Dermis blood vessel endothelial cell (primary cell): Measurements from ENCODE around the gene NDRG2. TPM values are rescaled to one million over a fixed set of nuclear protein-coding genes. Genes with fewer than 3 reads are reported as not detected.
"Not testable (repeated sequence)": the region's sequence is repeated elsewhere in the genome, so short reads cannot be mapped to it uniquely, and the experiment has no call there.

ENCODE experiments used
- DNase-seq: peaks from one replicate; pipeline ENCODE4 v3.0.0; 2010
- total RNA-seq: library from RNA; depleted of rRNA; stranded (reverse); fragments of >200 nt; gene quantifications from 2 replicates; pipeline ENCODE4 v1.2.3, GENCODE V29; 2014

NDRG2 gene
- total RNA-seq, 1 donor from 2014 or later: 3.6 TPM

DNA sequence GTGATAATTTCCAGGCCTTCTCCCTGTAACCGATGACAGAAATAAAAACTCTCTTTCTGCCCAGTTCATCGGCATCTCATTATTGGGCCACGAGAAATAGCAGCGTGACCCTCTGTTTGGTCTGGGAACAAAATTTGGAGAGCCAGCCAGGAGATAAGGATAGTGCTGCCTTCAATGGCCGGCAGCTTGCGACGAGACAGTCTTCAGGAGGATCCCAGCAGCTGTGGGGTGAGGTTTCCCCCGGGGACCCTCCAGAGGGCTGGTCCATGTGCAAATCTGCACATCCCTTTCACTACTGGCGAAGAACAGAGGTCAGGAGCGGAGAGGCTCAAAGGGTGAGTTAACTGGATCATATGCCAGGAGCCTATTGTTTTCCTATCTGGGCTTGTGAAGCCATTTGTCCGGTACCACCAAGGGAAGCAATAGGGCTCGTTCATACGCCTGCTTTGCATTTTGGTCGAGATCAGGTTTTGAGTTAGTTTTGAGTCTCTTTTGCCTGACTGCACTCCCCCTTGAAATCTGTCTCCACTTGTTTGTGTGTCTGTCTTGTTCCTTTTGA is 21.0 kb downstream of the NDRG2 start:
- no peak for DNase-seq

DNA sequence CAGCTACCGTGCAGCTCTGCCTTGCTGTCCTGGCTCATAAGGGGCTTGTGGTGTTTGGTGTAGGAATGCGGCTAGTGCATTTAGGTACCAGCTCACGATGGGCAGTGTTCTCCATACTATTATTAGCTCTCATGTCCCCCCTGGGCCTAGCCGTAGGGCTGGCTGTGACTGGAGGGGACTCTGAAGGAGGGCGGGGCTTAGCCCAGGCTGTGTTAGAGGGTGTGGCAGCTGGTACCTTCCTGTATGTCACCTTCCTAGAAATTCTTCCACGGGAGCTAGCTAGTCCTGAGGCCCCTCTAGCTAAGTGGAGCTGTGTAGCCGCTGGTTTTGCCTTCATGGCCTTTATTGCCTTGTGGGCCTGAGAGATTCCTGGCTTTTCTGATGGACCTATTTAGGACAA is 23.6 kb downstream of the NDRG2 start:
- no peak for DNase-seq

DNA sequence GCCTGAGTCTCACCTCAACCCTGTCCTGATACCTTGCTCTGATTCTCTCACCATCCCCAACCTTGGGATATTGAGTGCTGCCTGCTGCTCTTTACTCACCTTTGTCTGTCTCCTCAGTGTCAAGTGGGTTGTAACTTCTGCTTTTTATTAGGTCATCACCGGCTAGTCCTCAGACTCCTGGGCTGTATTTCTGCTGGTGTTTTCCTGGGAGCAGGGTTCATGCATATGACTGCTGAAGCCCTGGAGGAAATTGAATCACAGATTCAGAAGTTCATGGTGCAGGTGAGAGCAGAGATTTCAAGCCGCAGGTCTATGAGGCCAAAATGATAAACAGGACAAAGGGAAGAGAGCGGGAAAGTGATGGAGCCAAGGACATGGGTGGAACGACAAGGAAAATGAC is 25.3 kb downstream of the NDRG2 start:
- no peak for DNase-seq

DNA sequence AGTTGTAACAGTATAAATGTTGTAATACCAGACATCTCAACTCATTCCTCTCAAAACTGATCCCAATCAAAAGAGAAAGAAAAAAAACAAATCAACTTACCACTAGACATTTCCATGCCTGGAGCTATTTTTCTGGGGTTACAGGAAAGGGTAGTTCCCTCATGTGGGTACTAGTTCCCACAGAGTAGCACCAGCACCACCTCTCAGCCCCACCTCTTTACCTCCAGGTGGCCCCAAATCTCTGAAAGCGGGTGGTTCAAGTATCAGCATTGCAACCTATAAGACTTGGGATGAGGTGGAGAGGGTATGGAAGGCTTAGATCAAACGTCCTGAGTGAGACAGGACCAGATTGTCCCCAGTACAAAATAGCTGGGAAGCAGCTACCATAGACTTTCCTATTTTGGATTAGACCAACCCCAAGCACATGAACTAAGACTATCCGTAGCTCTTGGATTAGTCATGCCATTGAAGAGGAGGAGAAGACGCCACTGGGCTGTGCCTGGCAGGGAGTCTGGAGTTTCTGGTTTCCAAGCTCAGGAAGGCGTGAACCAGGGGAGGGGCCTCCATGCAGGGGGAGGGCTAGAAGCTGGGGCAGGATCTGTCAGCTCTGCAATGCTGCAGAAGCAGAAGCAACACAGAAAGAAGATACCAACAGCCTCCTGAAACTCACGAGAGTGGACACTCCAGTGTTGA is 26.0 kb downstream of the NDRG2 start, which contains the start of gene SLC39A2:
Gene SLC39A2 (plus strand): TSS at position 620 of the 693 bp plus-strand sequence. CDS start 154 bp downstream, outside the sequence.
- DNase-seq: no peak

DNA sequence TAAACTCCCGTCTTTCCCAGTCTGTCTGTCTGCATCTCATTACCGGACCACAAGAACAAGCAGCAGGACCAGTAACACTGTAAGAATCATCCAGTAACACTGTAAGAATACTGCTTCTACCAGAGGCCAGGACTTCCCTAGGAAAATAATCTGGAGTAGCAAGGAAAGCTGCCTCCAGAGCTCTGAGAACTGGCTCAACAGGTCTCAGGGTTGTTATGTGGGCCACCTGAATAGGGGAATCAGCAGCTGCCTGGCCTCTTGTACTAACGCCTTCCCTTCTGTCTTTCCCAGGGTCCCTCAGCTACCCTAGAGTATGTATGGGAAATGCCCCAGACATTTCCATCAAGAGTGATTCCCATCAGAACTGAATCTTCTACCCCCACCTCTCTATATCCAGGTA is 26.7 kb downstream of the NDRG2 start:
- no peak for DNase-seq

DNA sequence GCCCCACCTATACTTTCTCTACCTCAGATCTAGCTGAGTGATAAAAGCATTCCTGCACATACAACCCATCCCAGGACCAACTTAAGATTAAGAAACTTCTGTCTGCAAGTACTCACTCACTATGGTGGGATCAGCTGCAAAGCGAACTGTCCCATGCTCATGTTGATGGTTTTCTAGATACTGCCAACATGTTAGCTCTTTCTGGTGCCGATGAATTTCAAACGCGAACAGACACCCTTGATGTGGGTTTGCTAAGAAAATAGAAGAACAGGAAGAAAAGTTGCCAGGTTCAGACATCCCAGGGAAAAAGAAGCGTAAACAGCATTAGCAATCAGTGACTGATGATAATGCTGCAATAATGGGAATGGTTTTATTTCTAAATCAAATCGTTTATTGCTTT is 27.3 kb downstream of the NDRG2 start:
- DNase-seq: no peak

DNA sequence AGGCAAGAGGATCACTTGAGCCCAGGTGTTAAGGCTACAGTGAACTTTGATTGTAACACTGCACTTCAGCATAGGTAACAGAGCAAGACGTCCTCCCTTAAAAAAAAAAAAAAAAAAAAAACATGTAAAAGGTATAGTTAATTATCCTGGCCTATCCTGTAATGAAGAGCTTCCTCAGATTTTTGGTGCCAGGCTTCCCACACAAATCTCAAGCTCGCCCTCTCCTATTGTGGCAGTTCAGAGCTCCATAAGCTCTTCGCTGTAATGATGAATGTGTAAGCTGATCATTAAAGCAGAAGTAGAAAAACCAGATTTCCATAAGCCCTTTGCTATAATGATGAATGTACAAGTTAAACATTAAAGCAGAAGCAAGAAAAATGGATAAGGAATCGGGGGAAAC is 27.7 kb downstream of the NDRG2 start:
- DNase-seq: no peak

DNA sequence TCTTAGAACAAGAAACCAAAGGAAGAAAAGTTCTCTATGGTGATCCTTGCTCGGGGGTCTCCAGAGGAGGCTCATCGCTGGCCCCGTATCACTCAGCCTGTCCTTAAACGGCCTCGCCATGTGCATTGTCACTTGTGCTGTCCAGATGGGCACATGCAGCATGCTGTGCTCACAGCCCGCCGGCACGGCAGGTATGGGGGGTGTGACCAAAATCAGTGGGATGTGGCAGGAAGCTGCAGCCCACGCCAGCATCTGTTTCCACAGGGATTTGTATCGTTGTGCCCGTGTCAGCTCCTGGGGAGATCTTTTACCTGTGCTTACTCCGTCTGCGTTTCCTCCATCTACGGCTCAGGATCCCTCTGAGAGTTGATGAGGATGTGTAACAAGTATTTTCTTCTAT is 28.3 kb downstream of the NDRG2 start:
- no peak for DNase-seq

DNA sequence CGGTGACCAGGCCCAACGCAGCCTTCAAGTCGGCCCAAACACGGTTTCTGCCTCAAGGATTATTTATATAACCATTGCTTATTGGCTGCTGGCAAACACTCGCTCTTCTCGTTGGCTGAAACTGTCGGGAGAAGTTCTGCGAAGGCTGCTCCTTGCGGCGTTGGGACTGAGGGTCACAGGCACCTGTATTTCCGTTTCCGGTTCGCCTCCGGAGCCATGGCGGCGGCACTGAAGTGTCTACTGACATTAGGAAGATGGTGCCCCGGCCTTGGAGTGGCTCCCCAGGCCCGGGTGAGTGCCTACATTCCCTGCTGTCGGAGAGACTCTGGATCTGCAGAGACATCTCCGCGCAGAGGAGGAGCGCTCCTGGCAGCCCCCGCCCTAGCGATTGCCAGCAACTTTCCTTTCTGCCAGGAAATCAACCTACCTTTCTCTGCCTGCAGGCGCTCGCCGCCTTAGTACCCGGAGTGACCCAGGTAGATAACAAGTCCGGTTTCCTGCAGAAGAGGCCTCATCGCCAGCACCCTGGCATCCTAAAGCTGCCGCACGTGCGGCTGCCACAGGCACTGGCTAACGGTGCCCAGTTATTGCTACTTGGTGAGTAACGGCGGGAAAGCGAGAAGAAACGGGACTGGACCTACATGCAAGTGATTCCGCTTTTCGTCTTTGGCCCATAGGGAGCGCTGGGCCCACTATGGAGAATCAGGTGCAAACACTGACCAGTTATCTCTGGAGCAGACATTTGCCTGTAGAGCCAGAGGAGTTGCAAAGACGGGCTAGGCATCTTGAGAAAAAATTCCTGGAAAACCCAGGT is 34.9 kb downstream of the NDRG2 start, which contains the start of gene METTL17:
Gene METTL17 (plus strand): TSS at position 194 of the 814 bp plus-strand sequence. CDS start 23 bp downstream, at position 217.
- DNase-seq: peak; percentile 95

DNA sequence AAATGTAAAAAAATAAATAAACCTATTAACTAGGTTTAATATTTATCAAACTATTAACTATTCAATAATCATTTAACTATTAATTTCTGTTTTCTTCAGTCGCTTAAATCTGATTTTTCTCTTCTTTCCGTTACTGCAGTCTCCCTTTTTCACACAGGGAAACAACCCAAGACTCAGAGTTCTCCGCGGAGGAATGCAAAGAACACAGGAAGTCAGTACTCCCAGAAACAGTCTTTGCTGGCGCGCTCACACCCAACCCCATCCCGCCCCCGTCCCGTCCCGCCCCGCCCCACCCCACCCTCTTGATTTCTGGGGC is 35.4 kb downstream of the NDRG2 start:
- no peak for DNase-seq

DNA sequence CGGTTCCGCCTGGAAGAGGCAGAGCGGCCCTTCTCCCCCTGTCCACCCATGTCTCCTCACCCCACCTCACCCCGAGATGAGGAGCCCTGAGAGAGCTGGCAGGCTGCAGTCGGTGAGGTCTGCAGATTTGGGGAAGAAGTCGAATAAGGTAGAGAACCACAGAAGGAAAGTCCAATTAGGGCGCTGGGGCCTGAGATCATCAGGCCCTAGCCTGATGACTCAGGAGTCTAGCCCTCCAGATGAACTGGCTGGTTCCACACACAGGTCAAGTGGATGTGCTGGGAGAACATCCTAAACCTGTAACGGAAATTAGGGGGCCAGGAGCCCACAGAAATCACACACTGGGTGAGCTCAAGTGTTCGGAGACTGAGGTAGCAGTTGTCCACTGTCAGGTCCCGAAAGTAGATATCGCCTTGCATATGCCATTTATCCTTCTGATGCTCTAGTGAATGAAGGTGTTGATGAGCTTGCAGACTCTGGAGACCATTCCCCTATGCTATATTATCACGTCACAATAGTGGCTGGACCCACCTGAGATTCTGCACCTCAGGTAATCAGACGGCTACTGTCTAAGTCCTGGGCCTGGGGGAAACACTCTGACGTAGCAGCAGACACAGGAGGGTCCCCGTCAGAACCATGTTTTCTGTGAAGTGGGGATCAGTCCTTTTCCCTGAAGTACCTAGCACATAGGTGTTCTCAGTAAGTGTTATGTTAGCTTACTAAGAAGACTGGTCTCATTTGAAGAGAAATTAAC is 36.0 kb downstream of the NDRG2 start:
- no peak for DNase-seq

DNA sequence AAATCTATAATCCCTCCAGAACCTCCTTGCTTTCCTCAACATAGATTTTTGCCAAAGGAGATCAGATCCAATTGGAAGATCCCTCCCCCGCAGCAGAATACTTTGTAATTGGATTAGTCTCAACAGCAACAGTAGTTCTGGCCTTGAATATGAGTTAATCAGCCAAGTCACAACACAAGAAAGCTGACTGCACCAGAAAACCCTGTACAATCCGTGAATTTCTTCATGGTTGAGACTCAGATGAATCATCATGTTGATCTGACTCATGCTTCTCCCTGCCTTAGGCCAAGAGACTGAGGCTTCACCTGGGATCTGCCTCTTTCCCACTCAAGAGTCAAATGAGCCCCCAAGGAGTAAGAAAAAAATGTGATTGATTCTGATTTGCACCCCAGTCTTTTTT is 38.0 kb downstream of the NDRG2 start:
- DNase-seq: peak; percentile 74

DNA sequence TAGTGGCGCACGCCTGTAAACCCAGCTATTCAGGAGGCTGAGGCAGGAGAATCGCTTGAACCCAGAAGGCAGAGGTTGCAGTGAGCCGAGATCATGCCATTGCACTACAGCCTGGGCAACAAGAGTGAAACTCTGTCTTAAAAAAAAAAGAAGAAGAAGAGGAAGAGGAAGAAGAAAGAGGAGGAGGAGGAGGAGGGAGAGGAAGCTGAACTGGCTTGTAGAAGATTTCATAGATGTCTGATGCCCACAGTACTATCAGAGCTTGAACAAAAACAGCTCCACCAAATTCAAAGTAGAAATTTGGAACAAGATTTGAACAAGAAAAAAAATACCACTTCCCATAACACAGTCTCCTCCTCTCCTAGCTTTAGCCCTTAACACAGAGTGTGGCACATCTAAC is 39.2 kb downstream of the NDRG2 start:
- not testable (repeated sequence) for DNase-seq

DNA sequence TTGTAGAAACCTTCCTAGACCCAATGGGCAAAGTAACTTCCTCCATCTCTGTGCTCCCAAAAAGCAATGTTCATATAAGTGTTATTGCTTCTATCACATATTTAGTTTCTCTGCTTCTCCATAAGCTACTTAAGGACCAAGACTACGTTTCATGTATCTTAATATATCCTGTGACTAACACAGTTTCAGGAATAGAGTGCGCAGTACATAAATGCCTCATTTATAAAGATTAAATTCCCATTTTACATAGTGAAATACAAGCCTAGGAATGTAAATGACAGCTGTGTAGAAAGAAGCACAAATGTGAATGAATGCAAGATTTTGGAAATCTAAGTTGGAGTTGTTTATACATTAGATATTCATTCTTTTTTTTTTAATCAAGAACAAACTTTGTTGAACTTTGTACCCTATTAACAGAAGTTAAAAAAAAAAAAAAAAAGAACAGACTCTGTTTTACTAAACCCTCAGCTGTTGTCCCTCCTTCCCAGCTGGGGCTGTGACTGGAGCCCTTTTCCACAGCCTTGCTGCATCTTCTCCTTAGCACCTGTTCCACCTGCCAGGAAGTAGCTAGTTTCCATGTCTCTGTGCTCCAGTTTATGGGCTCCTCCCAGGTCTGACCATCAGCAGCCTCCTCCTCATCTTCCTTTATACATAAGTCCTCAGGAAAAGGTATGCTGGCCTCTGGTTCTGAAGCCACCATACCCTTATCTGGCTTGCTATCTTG is 42.1 kb downstream of the NDRG2 start:
- no peak for DNase-seq

DNA sequence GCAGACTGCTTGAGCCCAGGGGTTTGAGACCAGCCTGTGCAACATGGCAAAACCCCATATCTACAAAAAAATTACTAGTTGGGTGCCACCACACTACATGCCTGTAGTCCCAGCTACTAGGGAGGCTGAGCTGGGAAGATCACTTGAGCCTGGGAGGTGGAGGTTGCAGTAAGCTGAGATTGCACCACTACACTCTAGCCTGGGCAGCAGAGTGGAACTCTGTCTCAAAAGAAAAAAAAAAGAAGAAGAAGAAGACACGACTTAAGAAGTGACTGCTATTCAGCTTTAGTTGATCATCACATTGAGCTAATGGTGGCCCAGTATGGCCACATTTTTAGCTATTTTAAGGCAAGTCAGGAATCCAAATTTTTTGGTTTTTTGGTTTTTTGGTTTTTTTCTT is 44.0 kb downstream of the NDRG2 start:
- DNase-seq: no peak

DNA sequence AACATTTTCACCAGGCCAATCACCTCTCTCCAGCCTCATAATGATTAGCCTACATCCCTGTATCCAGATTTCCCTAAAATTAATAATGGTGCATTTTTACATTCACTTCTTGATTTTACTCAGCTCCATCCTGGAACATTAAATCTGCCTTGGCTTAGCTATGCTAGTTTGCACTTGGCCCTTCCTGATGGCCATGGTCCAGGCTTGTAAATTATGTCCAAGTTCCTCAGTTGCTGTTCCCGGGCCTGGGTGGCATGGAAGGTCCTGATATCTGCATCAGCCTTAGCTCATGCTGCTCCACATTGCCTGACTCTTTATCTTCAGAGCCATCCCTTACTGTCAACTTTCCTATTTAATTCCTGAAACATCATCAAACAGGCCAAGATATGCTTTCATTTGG is 46.2 kb downstream of the NDRG2 start:
- no peak for DNase-seq

DNA sequence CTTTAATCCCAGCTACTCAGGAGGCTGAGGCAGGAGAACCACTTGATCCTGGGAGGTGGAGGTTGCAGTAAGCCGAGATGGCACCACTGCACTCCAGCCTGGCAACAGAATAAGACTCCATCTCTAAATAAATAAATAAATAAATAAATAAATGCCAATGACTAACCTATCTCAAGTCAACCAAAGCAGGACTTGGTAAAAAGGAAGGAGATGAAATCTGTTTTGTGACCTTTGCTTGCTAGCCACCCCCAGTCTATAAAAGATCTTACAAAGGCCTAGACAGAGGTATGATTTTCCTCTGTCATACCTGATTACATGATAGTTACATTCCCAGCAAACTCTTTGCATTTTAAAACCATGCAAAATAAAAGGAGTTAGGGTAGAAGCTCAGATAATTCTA is 48.6 kb downstream of the NDRG2 start:
- DNase-seq: peak; percentile 69

DNA sequence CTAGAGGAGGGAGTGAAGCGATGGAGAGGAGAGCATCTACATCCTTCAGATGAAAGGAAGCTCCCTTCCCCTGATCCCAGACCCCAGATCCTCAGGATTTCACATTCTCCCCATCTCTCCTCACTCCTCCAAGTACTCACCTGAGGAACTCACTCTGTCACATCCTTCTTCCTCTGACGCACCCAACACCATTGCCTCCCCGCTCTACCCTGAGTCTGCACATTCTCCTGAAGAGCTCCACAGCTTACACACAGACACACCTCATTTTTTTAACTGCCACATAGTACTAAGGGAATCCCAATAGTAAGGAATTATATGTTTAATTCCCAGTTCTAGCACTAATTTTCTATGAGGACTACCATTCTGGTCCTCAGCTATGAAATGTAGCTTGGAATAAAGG is 51.4 kb downstream of the NDRG2 start:
- DNase-seq: no peak

DNA sequence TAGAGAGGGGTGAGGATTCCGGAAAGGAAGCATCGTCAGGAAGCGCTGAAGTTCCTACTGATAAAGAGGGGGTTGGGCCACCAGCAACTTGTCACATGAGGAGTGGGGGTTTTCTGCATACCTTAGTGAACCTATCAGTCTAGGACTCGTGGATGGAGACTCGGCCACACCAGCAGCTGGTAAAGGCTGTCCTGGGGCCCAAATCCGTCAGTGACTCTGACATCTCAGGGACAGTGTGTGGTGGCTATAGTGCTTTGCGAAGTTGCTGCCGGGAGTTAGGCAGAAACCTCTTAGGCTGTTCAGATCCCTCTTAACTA is 53.2 kb downstream of the NDRG2 start:
- no peak for DNase-seq

DNA sequence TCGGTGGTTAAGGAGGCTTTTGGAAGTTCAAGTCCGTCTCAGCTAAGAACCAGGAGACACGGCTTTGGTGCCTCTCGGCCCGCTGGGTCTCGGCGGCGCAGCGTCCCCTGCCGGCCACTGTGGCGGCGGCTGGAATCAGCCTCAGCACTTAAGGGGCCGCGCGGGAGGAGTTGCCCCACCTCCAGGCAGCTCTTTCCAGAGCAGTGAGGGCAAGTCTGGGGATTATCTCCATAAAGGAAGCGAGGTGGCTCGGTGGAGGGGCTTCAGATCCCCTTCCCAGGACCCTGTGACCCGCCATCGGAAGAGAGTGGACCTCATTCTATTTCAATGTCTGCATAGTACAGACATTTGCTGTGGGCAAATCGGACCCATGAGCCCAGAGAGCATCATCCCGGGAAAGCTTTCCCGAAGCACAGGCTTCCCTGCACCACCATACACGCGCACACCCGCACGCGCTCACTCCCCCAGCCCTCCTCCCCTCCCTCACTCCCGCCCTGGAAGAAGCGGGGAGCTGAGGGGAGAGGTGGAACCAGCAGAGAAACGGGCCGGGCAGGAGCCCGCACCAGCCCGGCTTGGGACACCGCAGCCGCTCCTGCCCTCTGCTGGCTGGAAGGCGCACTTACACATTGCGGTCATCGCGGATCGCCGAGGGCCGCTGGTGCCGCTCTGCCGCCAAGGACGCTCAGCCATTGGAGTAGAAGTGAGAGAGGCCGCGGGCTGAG is 53.7 kb downstream of the NDRG2 start:
- DNase-seq: peak; percentile 91

DNA sequence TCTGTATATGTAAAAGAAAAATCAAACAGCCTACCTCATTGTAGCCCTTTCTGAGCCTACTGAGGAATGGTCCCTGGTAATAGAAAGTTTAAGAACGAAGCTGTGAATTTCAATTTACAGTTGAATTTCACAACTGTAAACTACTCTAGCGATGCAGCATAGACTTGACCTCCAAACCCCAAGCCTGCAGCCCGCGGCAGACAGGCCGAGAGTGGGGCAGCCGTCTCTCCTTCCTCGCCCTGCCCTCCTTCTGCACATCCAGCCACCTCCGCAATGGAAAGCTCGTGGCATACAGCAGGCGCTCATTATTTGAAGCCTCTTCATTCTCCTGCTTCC is 54.2 kb downstream of the NDRG2 start:
- no peak for DNase-seq

DNA sequence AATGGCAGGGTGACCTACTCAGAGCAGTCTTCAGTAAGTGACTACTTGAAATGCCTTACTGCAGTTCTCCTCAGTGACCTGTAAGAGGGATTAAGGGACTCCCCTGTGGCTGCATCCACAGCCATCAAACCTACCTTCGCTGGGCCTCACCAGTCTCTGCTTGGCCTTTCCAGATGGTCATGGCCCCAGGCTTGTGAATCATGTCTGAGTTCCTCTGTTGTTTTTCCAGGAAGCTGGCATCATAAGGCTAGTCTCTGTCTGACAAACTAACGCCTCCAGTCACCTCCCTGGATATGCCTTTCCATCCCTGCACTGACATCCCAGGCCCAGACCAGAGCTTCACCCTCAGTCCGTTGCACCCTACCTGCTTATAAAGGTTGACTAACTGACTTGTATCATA is 55.5 kb downstream of the NDRG2 start:
- no peak for DNase-seq
